ENCODE measurements around the gene SDCCAG8. TPM values are rescaled to one million over a fixed set of nuclear protein-coding genes. Genes with fewer than 3 reads are reported as not detected.

The SDCCAG8 gene
- total and polyA plus RNA-seq, 2 experiments from 2014 or later: 23.3 to 38.5 TPM

GRCh38 chr1:243343970-243344937 is 88.4 kb downstream of the SDCCAG8 start:
- H3K36me3 ChIP-seq: peaks cover 7% of the 10 kb centered on the region
- TF ChIP-seq CTCF (IDR thresholded peaks at IDR 0.05; ENCODE audit: low read depth, low read length): peak; percentile 55
- no peak overlapping the region for H3K4me3 ChIP-seq
- H3K27me3 ChIP-seq: no peaks in the 10 kb centered on the region
- no peaks in the 10 kb centered on the region for H3K4me1 ChIP-seq (ENCODE audit: low read depth)
- DNase-seq (ENCODE audit: low read depth in 1 of 2, low spot score in 1 of 2): peak; percentile 61 to 73
- H3K9me3 ChIP-seq (ENCODE audit: low read depth): no peaks in the 10 kb centered on the region
- H3K27ac ChIP-seq: no peak overlapping the region

DNA sequence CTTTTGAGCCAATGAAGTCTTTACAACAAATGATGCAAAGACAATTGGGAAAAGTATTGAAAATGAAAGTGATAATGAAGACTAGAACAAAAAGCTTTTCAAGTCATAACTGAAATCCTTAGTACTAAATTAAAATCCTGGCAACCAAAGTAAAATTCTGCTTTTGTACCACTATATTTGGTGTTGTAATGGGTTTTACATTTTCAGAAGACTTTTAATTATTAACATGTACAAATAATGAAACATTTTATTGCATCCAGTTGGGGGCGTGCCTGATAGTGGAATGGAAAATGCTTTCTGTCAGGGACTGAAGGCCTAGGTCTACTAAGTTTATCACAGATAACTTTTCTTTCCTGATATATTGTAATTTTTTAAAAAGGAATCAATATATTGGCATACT is 89.4 kb downstream of the SDCCAG8 start:
- DNase-seq (ENCODE audit: low read depth in 1 of 2, low spot score in 1 of 2): peak in 1 of 2 donors; percentile 20
- Histone ChIP-seq H3K36me3 (peaks cover 7% of the 10 kb centered on the region), H3K27ac (no peak overlapping the region), H3K27me3 (no peaks in the 10 kb centered on the region), H3K4me1 (ENCODE audit: low read depth) (no peaks in the 10 kb centered on the region), H3K9me3 (ENCODE audit: low read depth) (no peaks in the 10 kb centered on the region), H3K4me3 (no peak overlapping the region)
- TF ChIP-seq CTCF (IDR thresholded peaks at IDR 0.05; ENCODE audit: low read depth, low read length): no peak

- H3K27ac ChIP-seq: no peak overlapping the region
- peaks cover 5% of the 10 kb centered on the region for H3K36me3 ChIP-seq
- H3K27me3 ChIP-seq: no peaks in the 10 kb centered on the region
- H3K4me3 ChIP-seq: no peak overlapping the region
- no peaks in the 10 kb centered on the region for H3K9me3 ChIP-seq (ENCODE audit: low read depth)
- no peak for DNase-seq (ENCODE audit: low read depth in 1 of 2, low spot score in 1 of 2)
- no peaks in the 10 kb centered on the region for H3K4me1 ChIP-seq (ENCODE audit: low read depth)
- no peak for TF ChIP-seq CTCF (IDR thresholded peaks at IDR 0.05; ENCODE audit: low read depth, low read length)
These were observed 90.2 kb downstream of the SDCCAG8 start for GRCh38 chr1:243346016-243346415.

DNA sequence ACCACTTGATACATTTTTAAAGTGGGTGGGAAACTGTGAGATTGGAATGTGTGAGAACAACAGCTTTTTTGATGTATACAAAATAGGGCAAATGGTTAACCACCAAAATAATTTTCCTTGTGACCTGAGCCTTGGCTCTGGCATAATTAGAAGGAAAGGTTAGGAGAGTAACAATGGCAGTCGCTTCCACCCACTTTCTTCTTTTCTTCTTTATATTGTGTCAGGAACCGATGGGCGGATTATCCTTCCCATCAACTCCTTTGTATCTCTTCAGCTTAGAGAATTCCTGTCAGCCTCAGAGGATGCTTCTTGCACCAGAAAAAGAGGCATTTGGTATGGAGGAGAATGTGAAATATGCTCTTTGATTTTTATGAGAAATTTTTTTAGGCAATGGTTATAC is 90.6 kb downstream of the SDCCAG8 start:
- Histone ChIP-seq H3K4me3 (no peak overlapping the region), H3K36me3 (peaks cover 4% of the 10 kb centered on the region), H3K9me3 (ENCODE audit: low read depth) (no peaks in the 10 kb centered on the region), H3K4me1 (ENCODE audit: low read depth) (no peaks in the 10 kb centered on the region), H3K27me3 (no peaks in the 10 kb centered on the region), H3K27ac (no peak overlapping the region)
- no peak for DNase-seq (ENCODE audit: low read depth in 1 of 2, low spot score in 1 of 2)
- TF ChIP-seq CTCF (IDR thresholded peaks at IDR 0.05; ENCODE audit: low read depth, low read length): no peak

GRCh38 chr1:243348331-243348730 is 92.5 kb downstream of the SDCCAG8 start:
- Histone ChIP-seq H3K9me3 (ENCODE audit: low read depth) (no peaks in the 10 kb centered on the region), H3K4me3 (no peak overlapping the region), H3K27ac (no peak overlapping the region), H3K36me3 (peaks cover 4% of the 10 kb centered on the region), H3K4me1 (ENCODE audit: low read depth) (no peaks in the 10 kb centered on the region), H3K27me3 (no peaks in the 10 kb centered on the region)
- DNase-seq (ENCODE audit: low read depth in 1 of 2, low spot score in 1 of 2): no peak
- no peak for TF ChIP-seq CTCF (IDR thresholded peaks at IDR 0.05; ENCODE audit: low read depth, low read length)
